ENCODE results near the gene GPR3. TPM values are rescaled to one million over a fixed set of nuclear protein-coding genes. Genes with fewer than 3 reads are reported as not detected.
"Not testable (repeated sequence)": the region's sequence is repeated elsewhere in the genome, so short reads cannot be mapped to it uniquely, and the experiment has no call there.

GPR3 gene
- total RNA-seq, 1 experiment from 2014 or later, result 0.95 TPM

GRCh38 chr1:27406362-27406680, 13.9 kb downstream of the GPR3 start:
- POLR2A ChIA-PET, result no interaction called here
- DNase-seq (ENCODE audit: low read depth, low spot score), result no peak

GRCh38 chr1:27406791-27407190, 14.4 kb downstream of the GPR3 start:
- ATAC-seq; CTCF ChIA-PET; H3K4me1 ChIP-seq (ENCODE audit: control insufficient read depth, insufficient read depth, low read length); POLR2A ChIA-PET; intact Hi-C loops (cut with micrococcal nuclease; ENCODE audit: unreplicated experiment); DNase-seq (ENCODE audit: low read depth, low spot score); H3K36me3 ChIP-seq (ENCODE audit: control insufficient read depth, insufficient read depth, low read length); H3K9me3 ChIP-seq (ENCODE audit: control insufficient read depth, insufficient read depth, low read depth, low read length); H3K27me3 ChIP-seq (ENCODE audit: control insufficient read depth, insufficient read depth, low read length); BruUV-seq (replicated peaks); H3K4me3 ChIP-seq (ENCODE audit: low read depth in 2 of 2, low read length in 2 of 2); in situ Hi-C loops (cut with HindIII; ENCODE audit: low pct_unique_long_range_greater_than_20kb, low sequenced_read_pairs); H3K27ac ChIP-seq (ENCODE audit: low read length): not testable (repeated sequence)

More at GRCh38 chr1:27406362-27406680, 13.9 kb downstream of the GPR3 start:
- no peak overlapping the region for H3K4me3 ChIP-seq (ENCODE audit: low read depth in 2 of 2, low read length in 2 of 2)
- intact Hi-C loops (cut with micrococcal nuclease; ENCODE audit: unreplicated experiment), result no loop called here
- no TSS peak for BruUV-seq (replicated peaks)
- no peaks in the 10 kb centered on the region; the same call in 1 of the 2 replicates for H3K4me1 ChIP-seq (ENCODE audit: control insufficient read depth, insufficient read depth, low read length)
- peaks cover 7% of the 10 kb centered on the region; the same call in 1 of the 2 replicates for H3K36me3 ChIP-seq (ENCODE audit: control insufficient read depth, insufficient read depth, low read length)
- CTCF ChIA-PET, result no interaction called here
- no peaks in the 10 kb centered on the region for H3K27me3 ChIP-seq (ENCODE audit: control insufficient read depth, insufficient read depth, low read length)
- ATAC-seq, result no peak
- TF ChIP-seq TCF7L2 (IDR thresholded peaks at IDR 0.05; ENCODE audit: low read depth, low read length) (no peak), POLR2AphosphoS5 (IDR thresholded peaks at IDR 0.05; ENCODE audit: low read depth, low read length) (no peak), SIN3A (IDR thresholded peaks at IDR 0.05; ENCODE audit: borderline replicate concordance, insufficient read depth, low read depth, low read length) (no peak)
- H3K27ac ChIP-seq (ENCODE audit: low read length), result no peak overlapping the region
- in situ Hi-C loops (cut with HindIII; ENCODE audit: low pct_unique_long_range_greater_than_20kb, low sequenced_read_pairs), result no loop called here
- no peaks in the 10 kb centered on the region for H3K9me3 ChIP-seq (ENCODE audit: control insufficient read depth, insufficient read depth, low read depth, low read length)

- intact Hi-C loops (cut with micrococcal nuclease; ENCODE audit: unreplicated experiment) (no loop called here), in situ Hi-C loops (cut with HindIII; ENCODE audit: low pct_unique_long_range_greater_than_20kb, low sequenced_read_pairs) (no loop called here)
- Histone ChIP-seq H3K4me3 (ENCODE audit: low read depth in 2 of 2, low read length in 2 of 2) (no peak overlapping the region), H3K4me1 (ENCODE audit: control insufficient read depth, insufficient read depth, low read length) (no peaks in the 10 kb centered on the region), H3K27ac (ENCODE audit: low read length) (no peak overlapping the region), H3K27me3 (ENCODE audit: control insufficient read depth, insufficient read depth, low read length) (no peaks in the 10 kb centered on the region), H3K9me3 (ENCODE audit: control insufficient read depth, insufficient read depth, low read depth, low read length) (no peaks in the 10 kb centered on the region), H3K36me3 (ENCODE audit: control insufficient read depth, insufficient read depth, low read length) (peaks cover 12% of the 10 kb centered on the region)
- ChIA-PET POLR2A (no interaction called here), CTCF (no interaction called here)
- no TSS peak for BruUV-seq (replicated peaks)
- ATAC-seq, result no peak
- no peak for DNase-seq (ENCODE audit: low read depth, low spot score)
- TF ChIP-seq TCF7L2 (IDR thresholded peaks at IDR 0.05; ENCODE audit: low read depth, low read length), result no peak
- TF ChIP-seq POLR2AphosphoS5 (IDR thresholded peaks at IDR 0.05; ENCODE audit: low read depth, low read length), result no peak
- TF ChIP-seq, protein P1, sequence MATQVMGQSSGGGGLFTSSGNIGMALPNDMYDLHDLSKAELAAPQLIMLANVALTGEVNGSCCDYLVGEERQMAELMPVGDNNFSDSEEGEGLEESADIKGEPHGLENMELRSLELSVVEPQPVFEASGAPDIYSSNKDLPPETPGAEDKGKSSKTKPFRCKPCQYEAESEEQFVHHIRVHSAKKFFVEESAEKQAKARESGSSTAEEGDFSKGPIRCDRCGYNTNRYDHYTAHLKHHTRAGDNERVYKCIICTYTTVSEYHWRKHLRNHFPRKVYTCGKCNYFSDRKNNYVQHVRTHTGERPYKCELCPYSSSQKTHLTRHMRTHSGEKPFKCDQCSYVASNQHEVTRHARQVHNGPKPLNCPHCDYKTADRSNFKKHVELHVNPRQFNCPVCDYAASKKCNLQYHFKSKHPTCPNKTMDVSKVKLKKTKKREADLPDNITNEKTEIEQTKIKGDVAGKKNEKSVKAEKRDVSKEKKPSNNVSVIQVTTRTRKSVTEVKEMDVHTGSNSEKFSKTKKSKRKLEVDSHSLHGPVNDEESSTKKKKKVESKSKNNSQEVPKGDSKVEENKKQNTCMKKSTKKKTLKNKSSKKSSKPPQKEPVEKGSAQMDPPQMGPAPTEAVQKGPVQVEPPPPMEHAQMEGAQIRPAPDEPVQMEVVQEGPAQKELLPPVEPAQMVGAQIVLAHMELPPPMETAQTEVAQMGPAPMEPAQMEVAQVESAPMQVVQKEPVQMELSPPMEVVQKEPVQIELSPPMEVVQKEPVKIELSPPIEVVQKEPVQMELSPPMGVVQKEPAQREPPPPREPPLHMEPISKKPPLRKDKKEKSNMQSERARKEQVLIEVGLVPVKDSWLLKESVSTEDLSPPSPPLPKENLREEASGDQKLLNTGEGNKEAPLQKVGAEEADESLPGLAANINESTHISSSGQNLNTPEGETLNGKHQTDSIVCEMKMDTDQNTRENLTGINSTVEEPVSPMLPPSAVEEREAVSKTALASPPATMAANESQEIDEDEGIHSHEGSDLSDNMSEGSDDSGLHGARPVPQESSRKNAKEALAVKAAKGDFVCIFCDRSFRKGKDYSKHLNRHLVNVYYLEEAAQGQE (IDR thresholded peaks at IDR 0.05; ENCODE audit: insufficient read depth in 1 of 2, low read depth in 2 of 2, low read length in 1 of 2), result no peak
- TF ChIP-seq, protein P2, sequence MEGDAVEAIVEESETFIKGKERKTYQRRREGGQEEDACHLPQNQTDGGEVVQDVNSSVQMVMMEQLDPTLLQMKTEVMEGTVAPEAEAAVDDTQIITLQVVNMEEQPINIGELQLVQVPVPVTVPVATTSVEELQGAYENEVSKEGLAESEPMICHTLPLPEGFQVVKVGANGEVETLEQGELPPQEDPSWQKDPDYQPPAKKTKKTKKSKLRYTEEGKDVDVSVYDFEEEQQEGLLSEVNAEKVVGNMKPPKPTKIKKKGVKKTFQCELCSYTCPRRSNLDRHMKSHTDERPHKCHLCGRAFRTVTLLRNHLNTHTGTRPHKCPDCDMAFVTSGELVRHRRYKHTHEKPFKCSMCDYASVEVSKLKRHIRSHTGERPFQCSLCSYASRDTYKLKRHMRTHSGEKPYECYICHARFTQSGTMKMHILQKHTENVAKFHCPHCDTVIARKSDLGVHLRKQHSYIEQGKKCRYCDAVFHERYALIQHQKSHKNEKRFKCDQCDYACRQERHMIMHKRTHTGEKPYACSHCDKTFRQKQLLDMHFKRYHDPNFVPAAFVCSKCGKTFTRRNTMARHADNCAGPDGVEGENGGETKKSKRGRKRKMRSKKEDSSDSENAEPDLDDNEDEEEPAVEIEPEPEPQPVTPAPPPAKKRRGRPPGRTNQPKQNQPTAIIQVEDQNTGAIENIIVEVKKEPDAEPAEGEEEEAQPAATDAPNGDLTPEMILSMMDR (IDR thresholded peaks at IDR 0.05), result no peak
- TF ChIP-seq SIN3A (IDR thresholded peaks at IDR 0.05; ENCODE audit: borderline replicate concordance, insufficient read depth, low read depth, low read length), result no peak
Observed at GRCh38 chr1:27408151-27408550, 15.7 kb downstream of the GPR3 start.

All from Panc1 (cell line).